ENCODE measurements around the gene GPATCH3.

Gene GPATCH3

DNA sequence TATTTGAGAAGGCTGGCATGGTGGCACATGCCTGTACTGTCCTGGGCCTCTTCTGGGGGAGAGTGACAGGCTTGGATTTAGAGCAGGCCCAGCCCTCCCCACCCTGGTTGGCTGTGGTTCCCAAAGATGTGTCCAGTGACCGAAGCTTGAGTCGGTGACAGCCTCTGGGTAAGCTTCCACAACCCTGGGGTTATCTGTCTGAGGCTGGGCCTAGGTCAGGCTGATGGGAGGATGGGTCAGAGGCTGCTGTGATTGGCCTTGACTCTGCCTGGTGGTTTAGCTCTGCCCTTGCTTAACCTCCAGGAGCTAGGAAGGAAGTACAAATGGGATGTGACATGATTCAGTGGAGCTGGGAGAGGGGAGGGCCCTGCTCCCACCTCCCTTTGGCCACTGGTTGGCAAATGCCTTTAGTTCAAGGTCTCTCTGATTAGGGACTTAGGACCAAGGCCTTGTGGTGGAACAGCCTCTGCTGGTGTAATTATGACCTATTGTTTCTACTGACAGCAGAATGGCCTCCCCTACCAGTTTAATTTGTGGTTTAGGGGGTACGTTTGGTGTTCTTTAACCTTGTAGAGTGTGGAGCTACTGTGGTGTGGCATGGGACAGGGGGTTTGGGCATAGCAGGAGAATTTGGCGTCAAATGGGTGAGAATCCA is 37.9 kb upstream of the GPATCH3 start:
- Histone ChIP-seq H3K27ac (ENCODE audit: low read length) (no peak overlapping the region), H3K9me3 (ENCODE audit: control insufficient read depth in 1 of 2, low read length in 2 of 2) (no peaks in the 10 kb centered on the region), H3K4me1 (ENCODE audit: control insufficient read depth in 1 of 2, insufficient read depth in 2 of 2, low read length in 2 of 2) (no peaks in the 10 kb centered on the region), H3K27me3 (ENCODE audit: low read depth, low read length) (no peaks in the 10 kb centered on the region), H3K36me3 (ENCODE audit: control insufficient read depth in 1 of 2, insufficient read depth in 2 of 2, low read length in 2 of 2) (peaks cover 25 to 50% of the 10 kb centered on the region in 2 donors), H3K4me3 (ENCODE audit: low read depth in 1 of 2, low read length in 2 of 2) (no peak overlapping the region)

GRCh38 chr1:26936823-26937222 is 36.6 kb upstream of the GPATCH3 start:
- no peaks in the 10 kb centered on the region for H3K9me3 ChIP-seq (ENCODE audit: control insufficient read depth in 1 of 2, low read length in 2 of 2)
- H3K27me3 ChIP-seq (ENCODE audit: low read depth, low read length): no peaks in the 10 kb centered on the region
- H3K27ac ChIP-seq (ENCODE audit: low read length): no peak overlapping the region
- no peak overlapping the region for H3K4me3 ChIP-seq (ENCODE audit: low read depth in 1 of 2, low read length in 2 of 2)
- H3K36me3 ChIP-seq (ENCODE audit: control insufficient read depth in 1 of 2, insufficient read depth in 2 of 2, low read length in 2 of 2): peaks cover 14 to 37% of the 10 kb centered on the region in 2 donors
- no peaks in the 10 kb centered on the region for H3K4me1 ChIP-seq (ENCODE audit: control insufficient read depth in 1 of 2, insufficient read depth in 2 of 2, low read length in 2 of 2)

- H3K27ac ChIP-seq (ENCODE audit: low read length): no peak overlapping the region
- H3K27me3 ChIP-seq (ENCODE audit: low read depth, low read length): no peaks in the 10 kb centered on the region
- no peaks in the 10 kb centered on the region for H3K4me1 ChIP-seq (ENCODE audit: control insufficient read depth in 1 of 2, insufficient read depth in 2 of 2, low read length in 2 of 2)
- H3K9me3 ChIP-seq (ENCODE audit: control insufficient read depth in 1 of 2, low read length in 2 of 2): no peaks in the 10 kb centered on the region
- H3K4me3 ChIP-seq (ENCODE audit: low read depth in 1 of 2, low read length in 2 of 2): no peak overlapping the region
- peaks cover 11 to 37% of the 10 kb centered on the region in 2 donors for H3K36me3 ChIP-seq (ENCODE audit: control insufficient read depth in 1 of 2, insufficient read depth in 2 of 2, low read length in 2 of 2)
Measured at GRCh38 chr1:26932531-26932930, 32.3 kb upstream of the GPATCH3 start.

GRCh38 chr1:26923711-26924110 is 23.4 kb upstream of the GPATCH3 start:
- no peaks in the 10 kb centered on the region for H3K9me3 ChIP-seq (ENCODE audit: control insufficient read depth in 1 of 2, low read length in 2 of 2)
- no peaks in the 10 kb centered on the region for H3K27me3 ChIP-seq (ENCODE audit: low read depth, low read length)
- no peak overlapping the region for H3K4me3 ChIP-seq (ENCODE audit: low read depth in 1 of 2, low read length in 2 of 2)
- no peak overlapping the region for H3K27ac ChIP-seq (ENCODE audit: low read length)
- peaks cover 17 to 25% of the 10 kb centered on the region in 2 donors for H3K36me3 ChIP-seq (ENCODE audit: control insufficient read depth in 1 of 2, insufficient read depth in 2 of 2, low read length in 2 of 2)
- H3K4me1 ChIP-seq (ENCODE audit: control insufficient read depth in 1 of 2, insufficient read depth in 2 of 2, low read length in 2 of 2): peaks cover 9 to 20% of the 10 kb centered on the region in 2 donors

- Histone ChIP-seq H3K9me3 (ENCODE audit: control insufficient read depth in 1 of 2, low read length in 2 of 2) (no peaks in the 10 kb centered on the region), H3K36me3 (ENCODE audit: control insufficient read depth in 1 of 2, insufficient read depth in 2 of 2, low read length in 2 of 2) (peaks cover 16 to 20% of the 10 kb centered on the region in 2 donors), H3K4me3 (ENCODE audit: low read depth in 1 of 2, low read length in 2 of 2) (peak overlapping the region; percentile 87 to 95), H3K4me1 (ENCODE audit: control insufficient read depth in 1 of 2, insufficient read depth in 2 of 2, low read length in 2 of 2) (peaks cover 9 to 20% of the 10 kb centered on the region in 2 donors), H3K27me3 (ENCODE audit: low read depth, low read length) (no peaks in the 10 kb centered on the region), H3K27ac (ENCODE audit: low read length) (no peak overlapping the region)
Measured at GRCh38 chr1:26922901-26923300, 22.6 kb upstream of the GPATCH3 start.

GRCh38 chr1:26922431-26922729 is 22.1 kb upstream of the GPATCH3 start:
- Histone ChIP-seq H3K27me3 (ENCODE audit: low read depth, low read length) (no peaks in the 10 kb centered on the region), H3K9me3 (ENCODE audit: control insufficient read depth in 1 of 2, low read length in 2 of 2) (no peaks in the 10 kb centered on the region), H3K27ac (ENCODE audit: low read length) (peak overlapping the region; percentile 85), H3K36me3 (ENCODE audit: control insufficient read depth in 1 of 2, insufficient read depth in 2 of 2, low read length in 2 of 2) (peaks cover 16 to 20% of the 10 kb centered on the region in 2 donors), H3K4me3 (ENCODE audit: low read depth in 1 of 2, low read length in 2 of 2) (peak overlapping the region; percentile 87 to 95), H3K4me1 (ENCODE audit: control insufficient read depth in 1 of 2, insufficient read depth in 2 of 2, low read length in 2 of 2) (peaks cover 9 to 20% of the 10 kb centered on the region in 2 donors)

DNA sequence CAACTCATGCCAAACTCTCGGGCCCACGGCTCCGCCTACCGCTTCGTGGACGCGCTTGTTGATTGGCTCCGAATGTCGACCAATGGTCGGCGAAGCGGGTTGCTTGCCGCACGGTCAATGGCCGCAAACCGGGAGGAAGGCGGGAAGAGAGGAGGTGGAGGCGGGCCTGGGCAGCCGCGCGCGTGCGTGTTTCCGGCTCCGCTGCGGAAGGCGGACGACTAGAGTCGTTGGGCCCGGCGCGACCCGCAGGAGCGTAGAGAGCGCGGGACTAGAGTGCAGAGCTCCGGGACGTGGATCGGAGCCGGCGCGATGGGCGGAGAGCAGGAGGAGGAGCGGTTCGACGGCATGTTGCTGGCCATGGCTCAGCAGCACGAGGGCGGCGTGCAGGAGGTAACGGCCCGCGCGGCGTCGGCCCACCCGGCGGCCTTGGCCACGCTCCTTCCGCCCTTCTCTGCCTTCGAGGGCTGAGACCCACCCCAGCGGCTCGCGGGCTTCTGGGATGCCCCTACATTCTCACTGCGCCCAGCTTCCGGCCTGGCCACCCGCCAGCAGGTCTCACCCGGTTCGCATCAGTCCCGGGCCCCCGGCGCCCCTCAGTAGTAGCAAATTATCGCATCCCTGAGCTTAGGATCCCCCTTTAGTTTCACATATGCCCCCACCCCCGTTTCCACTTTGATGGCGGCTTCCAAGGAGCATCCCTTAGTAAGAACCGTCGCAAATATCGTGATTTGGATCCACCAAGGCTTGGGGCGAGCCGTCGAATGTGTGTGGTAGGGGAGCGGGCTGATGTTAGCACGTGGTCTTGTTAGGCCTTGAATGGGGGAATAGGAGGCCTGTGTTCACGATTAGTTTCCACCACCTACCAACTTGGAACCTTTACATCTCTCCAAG is 21.5 kb upstream of the GPATCH3 start, which contains the start of gene NUDC:
Gene NUDC (plus strand): TSS at position 204 of the 891 bp plus-strand sequence. CDS start 106 bp downstream, at position 310.
- Histone ChIP-seq H3K4me3 (ENCODE audit: low read depth in 1 of 2, low read length in 2 of 2) (peak within 1 kb of the TSS; percentile 87 to 95), H3K27ac (ENCODE audit: low read length) (peak within 1 kb of the TSS; percentile 85), H3K4me1 (ENCODE audit: control insufficient read depth in 1 of 2, insufficient read depth in 2 of 2, low read length in 2 of 2) (peaks cover 9 to 20% of the 10 kb centered on the region in 2 donors), H3K36me3 (ENCODE audit: control insufficient read depth in 1 of 2, insufficient read depth in 2 of 2, low read length in 2 of 2) (peaks cover 13 to 17% of the 10 kb centered on the region in 2 donors), H3K9me3 (ENCODE audit: control insufficient read depth in 1 of 2, low read length in 2 of 2) (no peaks in the 10 kb centered on the region), H3K27me3 (ENCODE audit: low read depth, low read length) (no peaks in the 10 kb centered on the region)

DNA sequence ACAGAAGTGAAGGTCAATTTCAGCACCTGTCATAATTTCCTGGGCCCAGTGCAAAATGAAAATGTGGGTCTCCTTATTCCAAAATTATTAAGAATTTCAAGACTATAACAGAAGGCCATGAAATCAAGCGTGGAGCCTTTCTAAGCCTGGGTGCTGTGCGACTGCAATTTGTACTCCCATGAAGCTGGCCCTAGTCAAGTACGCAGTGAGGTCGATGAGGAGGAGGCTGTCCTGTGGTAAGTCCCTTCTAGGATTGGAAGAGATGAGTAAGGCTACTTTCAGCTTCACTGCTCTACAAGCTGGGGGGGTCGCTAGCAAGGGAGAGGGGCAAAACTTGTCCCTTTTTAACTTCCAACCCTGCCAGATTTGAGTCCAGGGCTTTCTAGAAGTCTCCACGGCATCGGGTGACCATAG is 20.9 kb upstream of the GPATCH3 start:
- H3K4me1 ChIP-seq (ENCODE audit: control insufficient read depth in 1 of 2, insufficient read depth in 2 of 2, low read length in 2 of 2): peaks cover 9 to 20% of the 10 kb centered on the region in 2 donors
- no peaks in the 10 kb centered on the region for H3K27me3 ChIP-seq (ENCODE audit: low read depth, low read length)
- H3K9me3 ChIP-seq (ENCODE audit: control insufficient read depth in 1 of 2, low read length in 2 of 2): no peaks in the 10 kb centered on the region
- H3K36me3 ChIP-seq (ENCODE audit: control insufficient read depth in 1 of 2, insufficient read depth in 2 of 2, low read length in 2 of 2): peaks cover 11% of the 10 kb centered on the region in 2 donors
- H3K27ac ChIP-seq (ENCODE audit: low read length): peak overlapping the region; percentile 85
- H3K4me3 ChIP-seq (ENCODE audit: low read depth in 1 of 2, low read length in 2 of 2): peak overlapping the region; percentile 87 to 95

GRCh38 chr1:26915204-26915842 is 15.1 kb upstream of the GPATCH3 start:
- no peaks in the 10 kb centered on the region for H3K4me1 ChIP-seq (ENCODE audit: control insufficient read depth in 1 of 2, insufficient read depth in 2 of 2, low read length in 2 of 2)
- H3K4me3 ChIP-seq (ENCODE audit: low read depth in 1 of 2, low read length in 2 of 2): no peak overlapping the region
- peak overlapping the region; percentile 5 for H3K27ac ChIP-seq (ENCODE audit: low read length)

GRCh38 chr1:26913754-26914619 is 13.7 kb upstream of the GPATCH3 start, which contains the start of gene NR0B2:
Gene NR0B2, minus strand, starts transcription at chr1:26913975. Its CDS starts 35 bp downstream, at chr1:26913940.
- Histone ChIP-seq H3K27ac (ENCODE audit: low read length) (peak within 1 kb of the TSS; percentile 75), H3K27me3 (ENCODE audit: low read depth, low read length) (no peaks in the 10 kb centered on the region), H3K4me1 (ENCODE audit: control insufficient read depth in 1 of 2, insufficient read depth in 2 of 2, low read length in 2 of 2) (no peaks in the 10 kb centered on the region), H3K4me3 (ENCODE audit: low read depth in 1 of 2, low read length in 2 of 2) (peak within 1 kb of the TSS in 1 of 2 donors; percentile 66), H3K9me3 (ENCODE audit: control insufficient read depth in 1 of 2, low read length in 2 of 2) (no peaks in the 10 kb centered on the region), H3K36me3 (ENCODE audit: control insufficient read depth in 1 of 2, insufficient read depth in 2 of 2, low read length in 2 of 2) (no peaks in the 10 kb centered on the region)

More at GRCh38 chr1:26915204-26915842, 15.1 kb upstream of the GPATCH3 start:
- Histone ChIP-seq H3K9me3 (ENCODE audit: control insufficient read depth in 1 of 2, low read length in 2 of 2) (no peaks in the 10 kb centered on the region), H3K27me3 (ENCODE audit: low read depth, low read length) (no peaks in the 10 kb centered on the region), H3K36me3 (ENCODE audit: control insufficient read depth in 1 of 2, insufficient read depth in 2 of 2, low read length in 2 of 2) (no peaks in the 10 kb centered on the region)
